Measurements from ENCODE around the gene TTC21A. TPM values are rescaled to one million over a fixed set of nuclear protein-coding genes. Genes with fewer than 3 reads are reported as not detected.

Gene TTC21A
- total RNA-seq, 1 experiment from 2014 or later = 1.2 TPM

GRCh38 chr3:39142067-39142466 is 34.6 kb downstream of the TTC21A start:
- ChIA-PET CTCF (no interaction called here), POLR2A (ENCODE audit: unreplicated experiment) (no interaction called here)
- Histone ChIP-seq H3K9me2 (replicated peaks; ENCODE audit: low read length) (no peaks in the 10 kb centered on the region), H3K4me1 (ENCODE audit: insufficient read depth, low read length) (peaks cover 46% of the 10 kb centered on the region), H3K36me3 (ENCODE audit: low read depth, low read length) (peaks cover 51% of the 10 kb centered on the region), H3K27me3 (ENCODE audit: low read length) (no peaks in the 10 kb centered on the region), H3K4me2 (ENCODE audit: low read length) (peak overlapping the region; percentile 65), H2AFZ (ENCODE audit: low read length) (no peak overlapping the region), H3K9me3 (ENCODE audit: low read length) (no peaks in the 10 kb centered on the region), H3K4me3 (ENCODE audit: low read length) (no peak overlapping the region), H4K20me1 (ENCODE audit: low read length) (peaks cover 60% of the 10 kb centered on the region), H3K27ac (ENCODE audit: low read length) (peak overlapping the region; percentile 61), H3K79me2 (ENCODE audit: low read length) (peaks cover 52% of the 10 kb centered on the region), H3F3A (ENCODE audit: low read length, unreplicated experiment) (no peaks in the 10 kb centered on the region), H3K9ac (ENCODE audit: low read length) (no peak overlapping the region)
- DNase-seq = no peak
- no TSS peak for BruUV-seq (replicated peaks)
- intact Hi-C loops (cut with micrococcal nuclease) = no loop called here
- TF ChIP-seq EZH2 (IDR thresholded peaks at IDR 0.05; ENCODE audit: low read length, unreplicated experiment) (no peak), CTCF (conservative IDR thresholded peaks at IDR 0.05; ENCODE audit: low read depth, low read length) (no peak), EZH2phosphoT487 (IDR thresholded peaks at IDR 0.05; ENCODE audit: borderline replicate concordance, low read length) (no peak)
- no peak for ATAC-seq

DNA sequence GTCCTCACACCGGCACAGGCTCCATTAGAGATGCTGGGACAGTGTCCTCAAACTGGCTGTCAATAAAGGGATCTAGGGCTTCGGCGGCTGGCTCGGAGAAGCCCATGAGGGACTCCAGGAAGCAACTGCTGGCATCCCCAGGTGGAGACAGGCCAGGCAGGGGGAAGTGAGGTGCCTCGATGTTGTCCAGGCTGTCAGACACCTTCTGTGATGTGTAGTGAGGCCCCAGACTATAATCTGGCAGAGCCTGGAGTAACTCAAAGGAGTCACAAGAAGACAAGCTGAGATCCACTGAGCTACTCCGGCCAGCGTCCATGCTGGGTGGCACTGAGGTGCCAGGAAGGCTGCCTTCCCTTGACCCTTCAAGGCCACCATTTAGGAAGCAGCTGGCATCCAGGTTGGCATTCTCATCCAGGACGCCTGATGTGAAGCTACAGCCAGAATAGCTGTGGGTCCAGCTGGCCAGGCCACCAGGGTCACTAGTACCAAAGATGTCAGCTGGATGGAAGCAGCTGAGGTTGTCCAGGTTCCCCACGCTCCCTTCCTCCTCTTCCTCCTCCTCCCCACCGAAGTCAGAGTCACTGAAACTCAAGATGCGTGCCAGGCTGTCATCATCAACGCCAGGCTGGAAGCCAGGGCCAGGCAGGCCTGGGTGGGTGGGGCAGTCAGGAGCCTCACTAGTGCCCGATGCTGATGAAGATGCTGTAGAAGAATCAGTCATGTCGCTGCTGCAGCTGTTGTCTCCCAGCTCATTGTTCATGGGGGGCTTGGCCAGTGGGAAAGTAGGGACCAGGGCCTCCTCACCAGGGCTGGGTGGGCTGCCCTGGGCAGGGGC is 35.8 kb downstream of the TTC21A start:
- Histone ChIP-seq H3K79me2 (ENCODE audit: low read length) (peaks cover 63% of the 10 kb centered on the region), H3K9me3 (ENCODE audit: low read length) (no peaks in the 10 kb centered on the region), H3K9me2 (replicated peaks; ENCODE audit: low read length) (no peaks in the 10 kb centered on the region), H3F3A (ENCODE audit: low read length, unreplicated experiment) (no peaks in the 10 kb centered on the region), H3K27ac (ENCODE audit: low read length) (no peak overlapping the region), H3K27me3 (ENCODE audit: low read length) (no peaks in the 10 kb centered on the region), H3K9ac (ENCODE audit: low read length) (no peak overlapping the region), H3K36me3 (ENCODE audit: low read depth, low read length) (peaks cover 51% of the 10 kb centered on the region), H3K4me2 (ENCODE audit: low read length) (peak overlapping the region; percentile 65; the same call in 1 of the 2 replicates), H3K4me3 (ENCODE audit: low read length) (no peak overlapping the region), H4K20me1 (ENCODE audit: low read length) (peaks cover 71% of the 10 kb centered on the region), H3K4me1 (ENCODE audit: insufficient read depth, low read length) (peaks cover 58% of the 10 kb centered on the region), H2AFZ (ENCODE audit: low read length) (no peak overlapping the region)
- ChIA-PET POLR2A (ENCODE audit: unreplicated experiment) (no interaction called here), CTCF (no interaction called here)
- no TSS peak for BruUV-seq (replicated peaks)
- DNase-seq (no peak), ATAC-seq (no peak)
- intact Hi-C loops (cut with micrococcal nuclease) = no loop called here
- TF ChIP-seq EZH2phosphoT487 (IDR thresholded peaks at IDR 0.05; ENCODE audit: borderline replicate concordance, low read length) (no peak), CTCF (conservative IDR thresholded peaks at IDR 0.05; ENCODE audit: low read depth, low read length) (no peak), EZH2 (IDR thresholded peaks at IDR 0.05; ENCODE audit: low read length, unreplicated experiment) (no peak)

DNA sequence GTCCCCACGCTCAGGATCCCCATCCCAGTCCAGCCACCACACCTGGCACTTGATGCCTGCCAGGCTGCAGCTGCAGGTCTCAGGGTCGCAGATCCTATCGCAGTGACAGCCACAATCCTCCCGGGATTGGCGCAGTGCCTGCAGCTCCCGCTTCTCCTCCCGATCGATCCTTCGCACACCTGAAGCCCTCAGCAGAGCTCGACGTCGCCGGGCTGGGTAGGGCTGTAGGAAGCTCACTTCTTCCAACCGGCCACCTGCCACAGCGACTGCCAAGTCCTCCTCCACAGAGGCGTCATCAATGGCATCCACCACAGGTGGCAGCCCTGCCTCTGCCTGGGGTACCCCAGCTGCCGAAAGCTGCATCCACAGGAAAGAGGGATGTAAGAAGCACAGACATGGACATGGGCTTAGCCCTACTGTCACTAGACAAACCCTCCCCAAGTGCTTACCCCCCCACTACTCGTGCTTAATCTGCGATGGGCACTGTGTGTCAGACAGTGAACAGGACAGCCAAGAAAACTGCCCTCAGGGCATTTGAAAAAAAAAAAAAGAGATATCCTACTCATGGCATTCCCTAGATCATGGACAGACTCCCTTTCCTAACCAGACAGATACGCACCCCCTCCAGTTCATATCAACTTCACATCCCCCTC is 36.7 kb downstream of the TTC21A start:
- peaks cover 72% of the 10 kb centered on the region for H3K79me2 ChIP-seq (ENCODE audit: low read length)

More for the DNA sequence above, 36.7 kb downstream of the TTC21A start:
- Histone ChIP-seq H3K4me1 (ENCODE audit: insufficient read depth, low read length) (peaks cover 68% of the 10 kb centered on the region), H3K4me2 (ENCODE audit: low read length) (no peak overlapping the region), H3K9me3 (ENCODE audit: low read length) (no peaks in the 10 kb centered on the region), H3F3A (ENCODE audit: low read length, unreplicated experiment) (no peaks in the 10 kb centered on the region), H4K20me1 (ENCODE audit: low read length) (peaks cover 80% of the 10 kb centered on the region), H3K36me3 (ENCODE audit: low read depth, low read length) (peaks cover 51% of the 10 kb centered on the region), H3K9ac (ENCODE audit: low read length) (no peak overlapping the region), H2AFZ (ENCODE audit: low read length) (no peak overlapping the region), H3K4me3 (ENCODE audit: low read length) (no peak overlapping the region), H3K27ac (ENCODE audit: low read length) (no peak overlapping the region), H3K27me3 (ENCODE audit: low read length) (no peaks in the 10 kb centered on the region), H3K9me2 (replicated peaks; ENCODE audit: low read length) (no peaks in the 10 kb centered on the region)
- peak; percentile 39 for DNase-seq
- TF ChIP-seq EZH2 (IDR thresholded peaks at IDR 0.05; ENCODE audit: low read length, unreplicated experiment) (no peak), EZH2phosphoT487 (IDR thresholded peaks at IDR 0.05; ENCODE audit: borderline replicate concordance, low read length) (no peak), CTCF (conservative IDR thresholded peaks at IDR 0.05; ENCODE audit: low read depth, low read length) (no peak)
- intact Hi-C loops (cut with micrococcal nuclease) = no loop called here
- BruUV-seq (replicated peaks) = no TSS peak
- POLR2A ChIA-PET (ENCODE audit: unreplicated experiment) = no interaction called here
- CTCF ChIA-PET = no interaction called here
- no peak for ATAC-seq
